GM12878 (cell line): ENCODE measurements around the gene EXOC3L1.

Experiments used
- EZH2 ChIP-seq: IDR thresholded peaks from 2 replicates; pipeline ENCODE4 v1.6.1; 2012; ENCODE audit warnings: low read depth, mild to moderate bottlenecking, control low read depth, inconsistent platforms, low read length, borderline replicate concordance; ENCODE audit not compliant: control insufficient read depth
- JUND ChIP-seq: IDR thresholded peaks from 2 replicates; pipeline ENCODE4 v1.6.1; 2012; ENCODE audit warnings: low read depth, mild to moderate bottlenecking, low read length, improper control_type of control experiment, moderate library complexity
- KDM1A ChIP-seq: fragments of 200-600 bp; sonication (generic); IDR thresholded peaks from 2 replicates; pipeline ENCODE4 v1.6.1; 2016; ENCODE audit warnings: borderline replicate concordance
- MYC ChIP-seq: IDR thresholded peaks from 2 replicates; pipeline ENCODE4 v1.6.1; 2011; ENCODE audit warnings: mild to moderate bottlenecking, low read length, moderate library complexity, inconsistent platforms; ENCODE audit not compliant: insufficient read depth, insufficient replicate concordance, insufficient read length, severe bottlenecking
- NR2F1 ChIP-seq: fragments of 450-650 bp; conservative IDR thresholded peaks from 2 replicates; pipeline ENCODE4 v1.6.1; 2017; ENCODE audit warnings: mild to moderate bottlenecking
- POLR2A ChIP-seq: IDR thresholded peaks from 2 replicates; pipeline ENCODE4 v1.6.1; 2011; ENCODE audit warnings: low read depth, mild to moderate bottlenecking, low read length
- RFX5 ChIP-seq: IDR thresholded peaks from 2 replicates; pipeline ENCODE4 v1.6.1; 2011; ENCODE audit warnings: low read depth, low read length, improper control_type of control experiment
- SIN3A ChIP-seq: IDR thresholded peaks from 2 replicates; pipeline ENCODE4 v1.6.1; 2012; ENCODE audit warnings: low read depth, low read length, improper control_type of control experiment
- SMC3 ChIP-seq: IDR thresholded peaks from 2 replicates; pipeline ENCODE4 v1.6.1; 2011; ENCODE audit warnings: low read length, improper control_type of control experiment, borderline replicate concordance
- TAF1 ChIP-seq: IDR thresholded peaks from 2 replicates; pipeline ENCODE4 v1.6.1; 2011; ENCODE audit warnings: mild to moderate bottlenecking, low read depth, low read length, borderline replicate concordance
- TF ChIP-seq, protein P1 (sequence below), 3 experiments: IDR thresholded peaks in 2 of 3; conservative IDR thresholded peaks in 1 of 3; 2 replicates each; pipeline ENCODE4 v1.5.1; 2011; ENCODE audit warnings: low read depth in 3 of 3, low read length in 3 of 3, mild to moderate bottlenecking in 3 of 3, control low read depth in 2 of 3, moderate library complexity in 2 of 3, inconsistent platforms in 1 of 3, mixed read lengths in 1 of 3; ENCODE audit not compliant: control insufficient read depth in 2 of 3, insufficient read depth in 1 of 3; ENCODE audit errors: extremely low read depth in 1 of 3
- TF ChIP-seq, protein P2 (sequence below): IDR thresholded peaks from 2 replicates; pipeline ENCODE4 v1.6.1; 2012; ENCODE audit warnings: mild to moderate bottlenecking, low read depth, low read length

DNA sequence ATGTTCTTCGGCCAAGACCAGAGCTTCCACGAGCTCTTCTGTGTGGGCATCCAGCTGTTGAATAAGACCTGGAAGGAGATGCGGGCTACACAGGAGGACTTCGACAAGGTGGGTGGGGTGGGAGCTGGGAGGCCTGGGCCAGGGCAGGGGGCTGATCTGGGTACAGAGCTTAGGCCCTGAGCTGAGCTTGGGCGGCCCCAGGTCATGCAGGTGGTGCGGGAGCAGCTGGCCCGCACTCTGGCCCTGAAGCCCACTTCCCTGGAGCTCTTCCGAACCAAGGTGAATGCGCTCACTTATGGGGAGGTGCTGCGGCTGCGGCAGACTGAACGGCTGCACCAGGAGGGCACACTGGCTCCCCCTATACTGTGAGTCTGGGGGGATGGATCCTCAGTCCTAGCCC is 12.5 kb upstream of the EXOC3L1 start:
- TF ChIP-seq, protein P1, sequence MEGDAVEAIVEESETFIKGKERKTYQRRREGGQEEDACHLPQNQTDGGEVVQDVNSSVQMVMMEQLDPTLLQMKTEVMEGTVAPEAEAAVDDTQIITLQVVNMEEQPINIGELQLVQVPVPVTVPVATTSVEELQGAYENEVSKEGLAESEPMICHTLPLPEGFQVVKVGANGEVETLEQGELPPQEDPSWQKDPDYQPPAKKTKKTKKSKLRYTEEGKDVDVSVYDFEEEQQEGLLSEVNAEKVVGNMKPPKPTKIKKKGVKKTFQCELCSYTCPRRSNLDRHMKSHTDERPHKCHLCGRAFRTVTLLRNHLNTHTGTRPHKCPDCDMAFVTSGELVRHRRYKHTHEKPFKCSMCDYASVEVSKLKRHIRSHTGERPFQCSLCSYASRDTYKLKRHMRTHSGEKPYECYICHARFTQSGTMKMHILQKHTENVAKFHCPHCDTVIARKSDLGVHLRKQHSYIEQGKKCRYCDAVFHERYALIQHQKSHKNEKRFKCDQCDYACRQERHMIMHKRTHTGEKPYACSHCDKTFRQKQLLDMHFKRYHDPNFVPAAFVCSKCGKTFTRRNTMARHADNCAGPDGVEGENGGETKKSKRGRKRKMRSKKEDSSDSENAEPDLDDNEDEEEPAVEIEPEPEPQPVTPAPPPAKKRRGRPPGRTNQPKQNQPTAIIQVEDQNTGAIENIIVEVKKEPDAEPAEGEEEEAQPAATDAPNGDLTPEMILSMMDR (IDR thresholded peaks at IDR 0.05 in 2 of 3, conservative IDR thresholded peaks at IDR 0.05 in 1 of 3; ENCODE audit: control insufficient read depth in 2 of 3, extremely low read depth in 1 of 3, insufficient read depth in 1 of 3, low read depth in 3 of 3, low read length in 3 of 3), result no peak
- TF ChIP-seq EZH2, result no peak
- TF ChIP-seq SIN3A, result no peak
- TF ChIP-seq KDM1A, result no peak
- no peak for TF ChIP-seq SMC3
- TF ChIP-seq TAF1, result no peak
- TF ChIP-seq MYC, result no peak
- TF ChIP-seq, protein P2, sequence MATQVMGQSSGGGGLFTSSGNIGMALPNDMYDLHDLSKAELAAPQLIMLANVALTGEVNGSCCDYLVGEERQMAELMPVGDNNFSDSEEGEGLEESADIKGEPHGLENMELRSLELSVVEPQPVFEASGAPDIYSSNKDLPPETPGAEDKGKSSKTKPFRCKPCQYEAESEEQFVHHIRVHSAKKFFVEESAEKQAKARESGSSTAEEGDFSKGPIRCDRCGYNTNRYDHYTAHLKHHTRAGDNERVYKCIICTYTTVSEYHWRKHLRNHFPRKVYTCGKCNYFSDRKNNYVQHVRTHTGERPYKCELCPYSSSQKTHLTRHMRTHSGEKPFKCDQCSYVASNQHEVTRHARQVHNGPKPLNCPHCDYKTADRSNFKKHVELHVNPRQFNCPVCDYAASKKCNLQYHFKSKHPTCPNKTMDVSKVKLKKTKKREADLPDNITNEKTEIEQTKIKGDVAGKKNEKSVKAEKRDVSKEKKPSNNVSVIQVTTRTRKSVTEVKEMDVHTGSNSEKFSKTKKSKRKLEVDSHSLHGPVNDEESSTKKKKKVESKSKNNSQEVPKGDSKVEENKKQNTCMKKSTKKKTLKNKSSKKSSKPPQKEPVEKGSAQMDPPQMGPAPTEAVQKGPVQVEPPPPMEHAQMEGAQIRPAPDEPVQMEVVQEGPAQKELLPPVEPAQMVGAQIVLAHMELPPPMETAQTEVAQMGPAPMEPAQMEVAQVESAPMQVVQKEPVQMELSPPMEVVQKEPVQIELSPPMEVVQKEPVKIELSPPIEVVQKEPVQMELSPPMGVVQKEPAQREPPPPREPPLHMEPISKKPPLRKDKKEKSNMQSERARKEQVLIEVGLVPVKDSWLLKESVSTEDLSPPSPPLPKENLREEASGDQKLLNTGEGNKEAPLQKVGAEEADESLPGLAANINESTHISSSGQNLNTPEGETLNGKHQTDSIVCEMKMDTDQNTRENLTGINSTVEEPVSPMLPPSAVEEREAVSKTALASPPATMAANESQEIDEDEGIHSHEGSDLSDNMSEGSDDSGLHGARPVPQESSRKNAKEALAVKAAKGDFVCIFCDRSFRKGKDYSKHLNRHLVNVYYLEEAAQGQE, result no peak
- no peak for TF ChIP-seq RFX5
- no peak for TF ChIP-seq POLR2A
- no peak for TF ChIP-seq NR2F1
- no peak for TF ChIP-seq JUND
